KMS-11 (cell line): ENCODE measurements around the gene TSPO.

Experiments used
- H2AFZ ChIP-seq: fragments of 200-600 bp; sonication (generic); 2 replicates; pipeline ENCODE4 v1.6.1; 2016; ENCODE audit warnings: antibody characterized with exemption, mixed run types, low read depth
- H3K27ac ChIP-seq: fragments of 200-600 bp; sonication (generic); 2 replicates; pipeline ENCODE4 v1.6.1; 2016; ENCODE audit warnings: mild to moderate bottlenecking, mixed run types
- H3K27me3 ChIP-seq: fragments of 200-600 bp; sonication (generic); 2 replicates; pipeline ENCODE4 v1.6.1; 2017; ENCODE audit warnings: mild to moderate bottlenecking, low read depth, mixed run types, moderate library complexity; ENCODE audit not compliant: insufficient read depth
- H3K36me3 ChIP-seq: fragments of 200-600 bp; sonication (generic); 2 replicates; pipeline ENCODE4 v1.6.1; 2017; ENCODE audit warnings: mild to moderate bottlenecking, mixed run types; ENCODE audit not compliant: insufficient read depth
- H3K4me1 ChIP-seq: fragments of 200-600 bp; sonication (generic); 2 replicates; pipeline ENCODE4 v1.6.1; 2016; ENCODE audit warnings: mild to moderate bottlenecking, low read depth, mixed run types; ENCODE audit not compliant: poor library complexity, severe bottlenecking
- H3K4me2 ChIP-seq: fragments of 200-600 bp; sonication (generic); 2 replicates; pipeline ENCODE4 v1.7.0; 2016; ENCODE audit warnings: mild to moderate bottlenecking, mixed run types
- H3K4me3 ChIP-seq: fragments of 200-600 bp; sonication (generic); IDR thresholded peaks from 2 replicates; pipeline ENCODE4 v1.6.1; 2017; ENCODE audit warnings: low read depth, low read length, mixed read lengths; ENCODE audit not compliant: insufficient read depth
- H3K79me2 ChIP-seq: fragments of 200-600 bp; sonication (generic); 2 replicates; pipeline ENCODE4 v1.6.1; 2016; ENCODE audit warnings: low read depth, mixed run types; ENCODE audit not compliant: insufficient read depth
- H3K9ac ChIP-seq: fragments of 200-600 bp; sonication (generic); 2 replicates; pipeline ENCODE4 v1.6.1; 2016; ENCODE audit warnings: mild to moderate bottlenecking, mixed run types
- H4K20me1 ChIP-seq: fragments of 200-600 bp; sonication (generic); 2 replicates; pipeline ENCODE4 v1.6.1; 2016; ENCODE audit warnings: mild to moderate bottlenecking, mixed run types; ENCODE audit not compliant: insufficient read depth
- CTCF ChIP-seq: fragments of 200-600 bp; sonication (generic); conservative IDR thresholded peaks from 2 replicates; pipeline ENCODE4 v1.6.1; 2017; ENCODE audit warnings: low read depth, mild to moderate bottlenecking, antibody characterized with exemption, low read length, moderate library complexity, mixed read lengths

Gene TSPO

GRCh38 chr22:43207849-43208702, 56.7 kb downstream of the TSPO start:
- peaks cover 60% of the 10 kb centered on the region for H3K27me3 ChIP-seq
- H3K4me3 ChIP-seq = no peak overlapping the region
- no peaks in the 10 kb centered on the region for H3K36me3 ChIP-seq
- H3K79me2 ChIP-seq = no peaks in the 10 kb centered on the region
- H3K4me1 ChIP-seq = no peaks in the 10 kb centered on the region
- no peak overlapping the region for H3K4me2 ChIP-seq
- H3K27ac ChIP-seq = no peak overlapping the region
- no peak overlapping the region for H2AFZ ChIP-seq
- H4K20me1 ChIP-seq = no peaks in the 10 kb centered on the region
- no peak overlapping the region for H3K9ac ChIP-seq
- TF ChIP-seq CTCF = no peak

- H3K4me2 ChIP-seq = no peak overlapping the region
- no peak for TF ChIP-seq CTCF
- H3K9ac ChIP-seq = no peak overlapping the region
- no peaks in the 10 kb centered on the region for H3K36me3 ChIP-seq
- no peak overlapping the region for H3K4me3 ChIP-seq
- no peaks in the 10 kb centered on the region for H3K79me2 ChIP-seq
- no peak overlapping the region for H2AFZ ChIP-seq
- H3K27me3 ChIP-seq = peaks cover 68% of the 10 kb centered on the region
- H4K20me1 ChIP-seq = no peaks in the 10 kb centered on the region
- H3K4me1 ChIP-seq = no peaks in the 10 kb centered on the region
- no peak overlapping the region for H3K27ac ChIP-seq
Observed at GRCh38 chr22:43208703-43209522, 57.6 kb downstream of the TSPO start.

- Histone ChIP-seq H3K36me3 (no peaks in the 10 kb centered on the region), H3K9ac (no peak overlapping the region), H3K4me3 (no peak overlapping the region), H3K4me1 (no peaks in the 10 kb centered on the region), H3K4me2 (no peak overlapping the region), H3K79me2 (no peaks in the 10 kb centered on the region), H3K27me3 (peaks cover 74% of the 10 kb centered on the region), H2AFZ (no peak overlapping the region), H4K20me1 (no peaks in the 10 kb centered on the region), H3K27ac (no peak overlapping the region)
- TF ChIP-seq CTCF = no peak
Observed at GRCh38 chr22:43209523-43209890, 58.1 kb downstream of the TSPO start.

- Histone ChIP-seq H3K79me2 (no peaks in the 10 kb centered on the region), H3K4me2 (no peak overlapping the region), H3K4me1 (no peaks in the 10 kb centered on the region), H3K27ac (no peak overlapping the region), H4K20me1 (no peaks in the 10 kb centered on the region), H3K36me3 (no peaks in the 10 kb centered on the region), H3K4me3 (no peak overlapping the region), H3K9ac (no peak overlapping the region), H3K27me3 (peaks cover 79% of the 10 kb centered on the region), H2AFZ (no peak overlapping the region)
- no peak for TF ChIP-seq CTCF
Observed at GRCh38 chr22:43209971-43210370, 58.6 kb downstream of the TSPO start.
